ENCODE measurements around the gene VIL1.

The VIL1 gene

DNA sequence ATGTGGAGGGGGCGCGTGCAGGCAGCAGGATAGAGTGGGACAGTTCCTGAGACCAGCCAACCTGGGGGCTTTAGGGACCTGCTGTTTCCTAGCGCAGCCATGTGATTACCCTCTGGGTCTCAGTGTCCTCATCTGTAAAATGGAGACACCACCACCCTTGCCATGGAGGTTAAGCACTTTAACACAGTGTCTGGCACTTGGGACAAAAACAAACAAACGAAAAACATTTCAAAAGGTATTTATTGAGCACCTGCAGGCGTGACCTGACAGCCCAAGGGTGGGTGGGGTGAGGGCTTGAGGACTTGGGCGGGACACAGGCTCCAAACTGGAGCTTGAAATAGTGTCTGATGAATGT lies 23.9 kb upstream of the VIL1 start:
- no peak for DNase-seq (ENCODE audit: low read depth)

- DNase-seq (ENCODE audit: low read depth), result no peak
Observed at GRCh38 chr2:218395456-218395825, 23.5 kb upstream of the VIL1 start.

DNA sequence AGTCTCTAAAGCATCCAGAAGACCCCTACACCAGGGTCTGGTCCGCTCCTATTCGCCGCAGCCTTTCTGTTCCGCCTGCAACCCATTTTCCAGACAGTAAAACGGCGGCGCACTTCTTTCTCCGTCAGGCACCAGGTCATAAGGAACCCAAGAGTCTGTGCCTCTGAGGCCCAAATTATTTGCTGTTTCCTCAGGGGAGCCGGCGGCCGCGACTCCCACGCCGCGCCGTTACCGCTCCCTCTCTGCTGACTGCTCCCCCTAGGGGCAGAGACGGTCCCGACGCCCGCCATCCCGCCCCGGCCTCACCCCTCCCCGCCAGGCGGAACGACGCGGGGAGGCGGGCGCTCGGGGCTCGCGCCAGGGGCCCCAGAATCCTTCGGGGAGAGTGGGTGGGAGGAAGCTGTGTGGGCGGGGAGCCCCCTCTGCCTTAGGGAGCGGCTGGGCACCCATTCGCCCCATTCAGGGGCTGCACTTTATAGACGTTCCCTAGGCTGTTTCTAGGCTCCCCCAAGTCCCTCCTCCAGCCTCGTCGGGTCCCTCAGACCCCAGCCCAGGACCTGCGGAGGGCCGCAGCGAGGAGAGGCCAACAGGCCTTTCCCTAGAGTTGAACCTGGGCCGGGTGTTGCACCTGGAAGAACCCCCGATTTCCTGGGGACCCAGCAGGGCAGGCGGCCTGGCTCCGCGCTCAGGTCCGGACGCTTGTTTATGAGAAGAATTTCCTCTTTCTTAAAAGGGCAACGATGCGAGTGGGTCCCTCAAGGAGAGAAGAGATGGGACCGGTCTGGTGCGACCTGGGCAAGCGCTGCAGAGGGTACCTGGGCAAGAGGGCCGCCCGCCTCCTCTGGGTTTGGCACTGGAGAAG lies 22.9 kb upstream of the VIL1 start:
- DNase-seq (ENCODE audit: low read depth), result peak; percentile 94

DNA sequence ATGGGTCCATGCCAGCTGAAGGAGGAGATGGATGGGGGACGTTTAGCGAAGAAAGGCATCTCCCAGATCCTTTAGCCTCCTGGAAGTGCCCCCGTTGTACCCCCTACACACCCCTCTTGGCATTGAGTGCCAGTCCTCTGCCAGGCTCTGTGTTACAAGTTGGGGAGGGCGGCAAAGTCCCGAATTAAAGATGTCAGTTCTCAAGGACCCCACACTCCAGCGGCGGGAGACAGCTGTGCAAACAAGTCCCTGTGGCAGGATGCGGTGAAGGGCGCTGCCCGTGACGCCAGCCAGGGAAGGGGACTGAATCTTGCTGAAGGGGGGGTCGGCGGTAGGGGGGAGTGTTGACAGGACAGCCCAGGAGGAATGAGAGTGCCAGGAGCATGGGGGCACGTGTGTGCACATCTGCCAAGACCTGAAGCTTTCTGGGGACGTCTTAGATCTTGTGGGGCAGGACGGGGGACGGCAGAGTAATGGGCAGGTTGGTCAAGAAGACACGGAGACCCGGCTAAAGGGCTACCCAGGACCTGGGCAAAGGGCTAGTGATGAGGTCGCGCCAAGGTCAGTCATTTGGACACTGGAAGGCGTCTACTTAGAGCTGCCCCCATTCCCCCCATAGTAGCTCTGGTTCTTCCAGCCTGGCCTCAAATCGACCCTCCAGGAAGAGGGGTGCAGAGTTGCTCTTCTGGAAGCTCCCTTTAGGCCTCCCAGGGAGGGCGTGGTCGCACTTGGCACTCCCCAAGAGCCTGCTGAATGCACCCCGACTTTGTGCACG lies 22.0 kb upstream of the VIL1 start:
- DNase-seq (ENCODE audit: low read depth), result peak; percentile 50

- DNase-seq (ENCODE audit: low read depth), result no peak
Observed at GRCh38 chr2:218397463-218397819, 21.5 kb upstream of the VIL1 start.

- DNase-seq (ENCODE audit: low read depth), result peak; percentile 82
Observed at GRCh38 chr2:218397820-218398436, 21.0 kb upstream of the VIL1 start.

DNA sequence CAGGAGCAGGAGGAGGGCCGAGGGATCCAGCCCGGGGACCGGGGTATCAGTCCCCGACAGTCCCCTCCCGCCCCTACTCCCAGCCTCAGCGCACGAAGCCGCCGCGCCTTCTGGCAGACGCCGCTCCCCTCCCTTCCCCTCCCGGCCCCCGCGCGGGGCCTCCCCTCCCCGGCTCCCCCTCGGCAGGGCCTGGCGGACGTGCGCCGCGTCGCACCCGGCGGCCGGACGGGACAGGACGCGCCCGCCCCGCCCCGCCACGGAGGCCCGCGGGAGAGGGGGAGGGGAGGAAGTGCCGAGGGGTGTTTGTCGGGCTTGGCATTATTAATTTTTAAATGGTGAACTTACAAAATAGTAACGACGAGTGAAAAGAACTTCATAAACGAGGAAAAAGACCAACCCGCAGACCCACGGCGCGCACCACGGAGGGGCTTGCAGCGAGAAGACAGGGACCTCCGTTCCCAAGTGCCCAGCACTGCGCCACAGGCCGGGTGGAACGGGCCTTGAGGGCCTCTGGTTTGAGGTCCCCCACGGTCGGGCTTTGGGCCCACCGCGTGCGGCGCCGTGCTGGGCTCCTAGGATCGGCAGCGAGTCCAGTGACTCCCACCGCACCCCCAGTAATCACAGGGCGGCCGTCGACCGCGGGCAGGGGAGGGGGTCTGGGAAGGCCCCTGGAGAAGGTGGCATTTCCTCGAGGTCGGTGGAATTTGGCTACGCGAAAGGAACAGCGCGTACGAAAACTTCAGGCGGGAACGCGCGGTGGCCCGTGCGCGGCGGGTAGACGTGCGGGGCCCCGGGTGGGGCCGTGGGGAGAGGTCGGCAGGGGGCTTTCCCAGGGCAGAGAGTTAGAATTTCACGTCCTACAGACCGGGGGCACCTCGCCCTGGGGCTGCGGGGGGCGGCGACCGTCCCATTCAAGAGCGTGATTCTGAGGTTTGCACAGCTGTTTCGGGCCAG lies 20.2 kb upstream of the VIL1 start:
- no peak for DNase-seq (ENCODE audit: low read depth)

DNA sequence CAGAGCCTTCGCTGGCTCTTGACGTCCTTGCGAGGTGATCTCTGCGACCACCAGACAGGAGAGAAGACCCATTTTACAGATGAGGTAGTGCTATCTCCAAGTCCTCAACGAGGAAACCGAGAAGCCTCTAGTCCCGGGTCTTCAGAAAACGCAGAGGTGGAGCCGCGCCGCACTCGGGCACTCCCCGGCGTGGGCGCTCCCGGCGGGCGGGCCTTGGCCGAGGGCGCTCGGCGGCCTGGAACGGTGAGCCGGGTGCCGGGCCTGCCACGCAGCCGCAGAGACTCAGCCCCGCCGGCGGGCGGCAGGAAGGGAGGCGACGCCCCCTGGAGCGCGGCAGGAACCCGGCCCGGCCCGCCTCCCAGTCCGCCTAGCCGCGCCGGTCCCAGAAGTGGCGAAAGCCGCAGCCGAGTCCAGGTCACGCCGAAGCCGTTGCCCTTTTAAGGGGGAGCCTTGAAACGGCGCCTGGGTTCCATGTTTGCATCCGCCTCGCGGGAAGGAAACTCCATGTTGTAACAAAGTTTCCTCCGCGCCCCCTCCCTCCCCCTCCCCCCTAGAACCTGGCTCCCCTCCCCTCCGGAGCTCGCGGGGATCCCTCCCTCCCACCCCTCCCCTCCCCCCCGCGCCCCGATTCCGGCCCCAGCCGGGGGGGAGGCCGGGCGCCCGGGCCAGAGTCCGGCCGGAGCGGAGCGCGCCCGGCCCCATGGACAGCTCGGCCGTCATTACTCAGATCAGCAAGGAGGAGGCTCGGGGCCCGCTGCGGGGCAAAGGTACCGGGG lies 19.3 kb upstream of the VIL1 start, which contains the start of gene CTDSP1:
TSS of gene CTDSP1 (plus strand) at position 478 of the 776 bp plus-strand sequence. CDS start at position 701, 223 bp downstream.
- peak; percentile 85 for DNase-seq (ENCODE audit: low read depth)

GRCh38 chr2:218400167-218400929 lies 18.6 kb upstream of the VIL1 start:
- DNase-seq (ENCODE audit: low read depth), result no peak

DNA sequence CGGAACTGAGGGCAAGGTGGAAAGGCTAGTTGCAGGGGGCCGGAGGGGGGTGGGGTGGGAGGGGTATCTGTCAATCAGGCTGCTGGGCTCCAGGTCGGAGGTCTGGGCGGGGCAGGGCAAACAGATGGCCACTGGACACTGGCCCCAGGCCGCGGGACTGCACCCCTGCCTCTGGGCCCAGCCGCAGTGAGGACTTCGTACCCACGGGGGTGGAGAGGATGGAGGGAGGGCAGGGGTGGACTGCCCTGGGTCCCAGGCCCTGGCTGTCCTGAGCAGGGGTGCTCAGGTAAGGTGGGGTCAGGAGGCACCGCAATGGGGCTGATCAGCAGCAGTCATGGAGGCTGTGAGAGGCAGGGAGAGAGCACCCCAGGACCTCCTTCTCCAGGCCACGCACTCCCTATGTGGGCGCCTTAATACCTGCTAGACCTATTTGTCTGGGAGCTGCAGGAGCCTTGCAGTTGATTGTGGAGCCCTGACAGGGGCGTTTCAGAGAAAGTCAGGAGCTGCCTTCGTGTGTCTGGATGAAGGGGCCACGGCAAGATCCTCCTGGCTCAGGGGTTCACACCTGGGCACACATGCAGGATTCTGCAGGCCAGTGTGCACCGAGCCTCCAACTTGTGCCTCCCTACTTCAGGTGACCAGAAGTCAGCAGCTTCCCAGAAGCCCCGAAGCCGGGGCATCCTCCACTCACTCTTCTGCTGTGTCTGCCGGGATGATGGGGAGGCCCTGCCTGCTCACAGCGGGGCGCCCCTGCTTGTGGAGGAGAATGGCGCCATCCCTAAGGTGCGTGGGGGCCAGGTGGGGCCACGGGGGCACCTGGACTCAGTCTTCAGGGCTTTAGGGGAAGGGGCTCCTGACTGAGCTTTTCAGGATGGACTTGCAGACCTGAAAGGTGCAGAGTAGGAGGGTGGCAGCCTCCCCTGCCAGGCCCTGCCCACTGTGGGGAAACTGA lies 17.7 kb upstream of the VIL1 start:
- no peak for DNase-seq (ENCODE audit: low read depth)

DNA sequence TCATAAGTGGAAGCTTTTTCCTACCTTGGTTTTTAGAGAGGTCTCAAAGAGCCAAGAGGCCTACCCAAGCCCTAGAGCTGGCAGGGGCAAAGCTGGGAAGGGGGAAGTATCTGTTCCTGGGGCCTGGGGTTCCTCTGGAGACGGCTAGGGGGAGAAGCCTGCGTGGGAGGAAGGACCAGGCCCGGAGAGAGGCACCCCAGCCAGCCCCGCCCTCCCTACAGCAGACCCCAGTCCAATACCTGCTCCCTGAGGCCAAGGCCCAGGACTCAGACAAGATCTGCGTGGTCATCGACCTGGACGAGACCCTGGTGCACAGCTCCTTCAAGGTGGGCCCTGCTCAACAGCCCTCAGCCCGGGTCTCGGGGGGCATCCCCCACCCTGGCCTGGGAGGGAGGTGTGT lies 17.0 kb upstream of the VIL1 start:
- no peak for DNase-seq (ENCODE audit: low read depth)

DNA sequence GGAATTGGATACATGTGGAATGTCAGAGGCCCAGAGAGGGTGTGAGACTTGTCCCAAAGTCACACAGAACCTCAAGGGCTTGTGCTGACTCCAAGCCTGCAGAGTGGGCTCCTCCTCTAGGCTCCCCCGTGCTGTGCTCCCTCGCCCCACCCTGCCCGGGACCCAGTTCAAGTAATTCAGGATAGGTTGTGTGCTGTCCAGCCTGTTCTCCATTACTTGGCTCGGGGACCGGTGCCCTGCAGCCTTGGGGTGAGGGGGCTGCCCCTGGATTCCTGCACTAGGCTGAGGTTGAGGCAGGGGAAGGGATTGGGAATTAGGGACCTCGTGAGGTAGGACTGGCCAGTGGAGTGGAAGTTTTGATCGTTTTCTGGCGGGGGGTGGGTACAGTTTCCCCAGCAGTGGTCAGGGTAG lies 16.4 kb upstream of the VIL1 start:
- no peak for DNase-seq (ENCODE audit: low read depth)

- DNase-seq (ENCODE audit: low read depth), result no peak
Observed at GRCh38 chr2:218402911-218403411, 16.0 kb upstream of the VIL1 start.

DNA sequence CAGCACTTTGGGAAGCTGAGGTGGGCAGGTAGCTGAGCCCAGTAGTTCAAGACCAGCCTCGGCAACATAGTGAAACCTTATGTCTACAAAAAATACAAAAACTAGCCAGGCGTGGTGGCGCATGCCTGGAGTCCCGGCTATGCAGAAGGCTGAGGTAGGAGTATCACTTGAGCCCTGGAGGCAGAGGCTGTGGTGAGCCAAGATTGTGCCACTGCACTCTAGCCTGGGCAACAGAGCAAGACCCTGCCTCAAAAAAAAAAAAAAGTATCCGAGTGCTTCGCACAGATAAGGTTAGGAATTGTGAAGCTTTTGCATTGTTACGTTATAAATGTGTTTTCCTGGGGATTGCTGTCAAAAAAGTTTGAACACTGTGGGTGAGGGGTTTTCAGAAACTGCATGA lies 15.1 kb upstream of the VIL1 start:
- no peak for DNase-seq (ENCODE audit: low read depth)

- no peak for DNase-seq (ENCODE audit: low read depth)
Observed at GRCh38 chr2:218404351-218405085, 14.4 kb upstream of the VIL1 start.

GRCh38 chr2:218405086-218405745 lies 13.7 kb upstream of the VIL1 start:
- DNase-seq (ENCODE audit: low read depth), result no peak

GRCh38 chr2:218405746-218406208 lies 13.1 kb upstream of the VIL1 start:
- no peak for DNase-seq (ENCODE audit: low read depth)
